HG02973 (cell line): Measurements from ENCODE around the gene TNRC6C.
"Not testable (repeated sequence)": the region's sequence is repeated elsewhere in the genome, so short reads cannot be mapped to it uniquely, and the experiment has no call there.

Experiments
- ATAC-seq: cut with Tn5 transposase; IDR thresholded peaks from one replicate; pipeline ENCODE4 v1.9.1; 2021; ENCODE audit warnings: moderate library complexity; ENCODE audit not compliant: unreplicated experiment

TNRC6C gene

DNA sequence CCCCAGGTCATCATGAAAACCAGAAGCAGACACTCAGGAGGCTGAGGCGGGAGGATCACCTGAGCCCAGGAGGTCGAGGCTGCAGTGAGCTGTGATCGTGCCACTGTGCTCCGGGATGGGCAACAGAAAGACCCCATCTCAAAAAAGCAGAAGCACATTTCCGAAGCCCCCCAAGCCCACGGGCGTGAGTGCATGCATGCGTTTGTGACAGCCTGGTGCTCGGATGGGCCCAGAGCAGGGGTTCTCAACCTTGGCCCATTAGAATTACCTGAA is 150.9 kb downstream of the TNRC6C start:
- ATAC-seq: no peak

GRCh38 chr17:78110363-78111015 is 152.0 kb downstream of the TNRC6C start:
- ATAC-seq: no peak

DNA sequence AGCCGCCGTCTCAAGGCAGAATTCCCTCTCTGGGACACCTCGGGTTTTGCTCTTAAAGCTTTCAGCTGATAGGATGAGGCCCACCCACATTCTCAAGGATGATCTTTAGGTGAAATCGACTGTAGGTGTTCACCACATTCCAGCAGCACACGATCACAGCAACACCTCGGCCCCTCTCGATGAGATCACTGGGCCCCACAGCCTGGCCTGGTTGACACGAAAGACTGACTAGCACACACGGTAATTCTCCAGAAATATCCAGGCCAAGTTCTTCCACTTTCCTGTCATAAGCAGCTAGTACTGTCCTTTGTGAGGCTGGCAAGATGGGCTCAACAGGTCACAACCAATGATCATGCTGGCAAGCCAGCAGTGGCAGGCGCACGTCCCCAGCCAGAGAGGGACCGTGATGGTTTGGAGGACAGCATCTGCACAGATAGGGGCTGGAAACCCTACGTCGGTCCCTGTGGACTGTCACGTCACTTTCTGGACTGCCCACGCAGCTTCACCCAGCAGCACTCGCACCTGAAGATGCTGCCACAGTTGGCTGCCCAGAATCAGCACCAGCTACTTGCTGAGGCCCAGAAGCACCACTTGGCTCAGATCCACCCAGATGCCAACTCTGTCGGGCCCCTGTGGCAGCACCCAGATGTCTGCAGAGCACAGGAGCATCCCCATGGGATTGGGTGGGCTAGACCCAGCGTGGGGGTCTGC is 152.7 kb downstream of the TNRC6C start:
- no peak for ATAC-seq

GRCh38 chr17:78111727-78112517 is 153.4 kb downstream of the TNRC6C start:
- ATAC-seq: no peak

DNA sequence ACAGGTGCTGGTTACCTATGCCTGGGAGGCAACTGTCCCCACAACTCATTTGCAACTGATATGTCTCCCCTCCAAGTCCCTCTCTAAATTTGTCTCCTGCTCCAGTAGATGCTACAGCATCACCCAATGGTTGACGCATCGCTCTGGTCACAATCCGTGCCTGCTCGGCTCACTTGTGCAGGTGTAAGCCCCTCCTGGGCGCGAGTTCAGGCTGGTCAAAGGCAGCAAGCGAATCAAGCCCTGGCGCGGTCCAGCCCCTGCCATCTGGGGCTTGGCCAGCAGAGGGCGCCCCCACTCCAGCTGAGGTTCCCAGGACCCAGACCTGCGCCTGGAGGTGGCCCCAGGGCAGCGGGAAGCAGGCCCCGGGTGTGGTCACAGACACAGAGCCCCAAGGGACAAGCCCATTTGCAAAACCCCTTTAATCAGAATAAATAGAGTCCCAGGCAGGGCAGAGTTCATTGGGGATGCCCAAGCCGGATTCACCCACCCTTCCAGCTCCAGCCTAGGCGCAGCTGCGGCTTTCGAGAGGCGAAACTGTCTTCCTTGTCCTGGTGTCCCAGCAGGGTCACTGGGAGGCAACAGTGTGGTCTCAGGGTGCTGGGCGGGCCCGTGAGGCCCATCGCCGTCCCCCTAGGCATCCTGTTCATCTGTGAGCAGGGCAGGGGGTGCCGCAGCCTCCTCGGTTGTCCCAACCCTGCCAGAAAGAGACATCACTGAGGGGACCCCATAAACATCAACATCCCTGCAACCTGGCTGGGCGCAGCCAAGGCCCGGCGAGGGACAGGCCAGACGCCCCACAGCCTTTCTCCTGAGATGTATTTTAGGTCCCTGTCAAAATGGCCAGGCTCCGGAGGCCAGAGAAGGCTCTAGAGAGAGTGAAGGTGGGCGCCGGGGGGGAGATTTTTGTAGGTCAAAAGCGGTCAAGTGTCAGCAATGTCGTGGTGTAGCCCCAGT is 154.3 kb downstream of the TNRC6C start:
- ATAC-seq: no peak

DNA sequence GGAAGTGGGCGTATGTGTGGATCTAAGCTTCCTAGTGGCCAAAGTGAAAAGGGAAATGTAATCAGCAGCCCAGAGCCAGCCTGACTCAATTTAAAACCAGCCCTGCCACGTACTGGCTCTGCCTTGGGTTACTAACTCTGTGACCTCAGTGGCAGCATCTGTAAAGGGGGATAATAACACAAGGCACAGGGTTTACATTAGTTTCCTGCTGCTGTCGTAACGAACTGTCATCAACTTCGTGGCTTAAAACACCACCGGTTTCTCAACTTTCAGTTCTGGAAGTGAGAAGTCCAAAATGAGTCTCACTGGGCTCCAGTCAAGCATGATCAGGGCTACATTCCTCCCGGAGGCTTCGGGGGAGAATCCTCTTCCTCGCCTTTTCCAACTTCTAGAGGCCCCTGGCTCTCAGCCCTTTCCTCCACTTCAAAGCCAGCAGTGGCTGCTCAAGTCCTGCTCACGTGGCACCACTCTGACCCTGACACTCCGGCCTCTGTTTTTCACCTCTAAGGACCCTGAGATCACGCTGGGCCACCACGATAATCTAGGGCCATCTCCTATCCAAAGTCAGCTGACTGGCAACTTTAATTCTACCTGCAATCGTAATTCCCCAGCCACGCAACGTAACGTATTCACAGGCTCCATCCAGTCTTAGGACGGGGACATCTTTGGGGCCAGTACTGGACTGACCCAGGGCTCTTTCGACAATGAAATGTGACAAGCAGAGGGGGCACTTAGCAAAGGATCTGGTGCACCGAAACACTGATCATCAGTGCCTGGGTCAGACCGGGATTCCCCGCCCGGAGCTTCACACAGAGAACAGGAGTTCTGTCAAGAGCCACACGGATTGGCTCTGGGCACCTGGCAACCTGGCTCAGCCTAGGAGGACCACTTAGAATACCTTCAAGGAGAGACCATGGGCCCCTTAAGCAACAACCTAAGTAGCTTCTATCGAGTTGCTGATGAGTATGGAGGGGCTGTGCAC is 155.6 kb downstream of the TNRC6C start:
- no peak for ATAC-seq

GRCh38 chr17:78114831-78115723 is 156.6 kb downstream of the TNRC6C start:
- ATAC-seq: no peak

DNA sequence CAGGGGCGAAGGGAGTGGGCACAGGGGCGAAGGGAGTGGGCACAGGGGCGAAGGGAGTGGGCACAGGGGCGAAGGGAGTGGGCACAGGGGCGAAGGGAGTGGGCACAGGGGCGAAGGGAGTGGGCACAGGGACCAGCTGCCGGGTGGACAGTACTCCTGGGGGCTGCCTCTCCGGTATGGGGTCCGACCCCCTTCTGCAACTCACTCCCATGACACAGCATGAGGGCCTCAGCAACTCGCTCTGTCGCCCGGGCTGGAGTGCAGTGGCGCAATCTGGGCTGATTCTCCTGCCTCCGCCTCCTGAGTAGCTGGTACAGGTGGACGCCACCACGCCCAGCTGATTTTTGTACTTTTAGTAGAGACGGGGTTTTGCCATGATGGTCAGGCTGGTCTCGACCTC is 157.3 kb downstream of the TNRC6C start:
- not testable (repeated sequence) for ATAC-seq

- no peak for ATAC-seq
These were observed 157.9 kb downstream of the TNRC6C start for GRCh38 chr17:78116411-78116810.

DNA sequence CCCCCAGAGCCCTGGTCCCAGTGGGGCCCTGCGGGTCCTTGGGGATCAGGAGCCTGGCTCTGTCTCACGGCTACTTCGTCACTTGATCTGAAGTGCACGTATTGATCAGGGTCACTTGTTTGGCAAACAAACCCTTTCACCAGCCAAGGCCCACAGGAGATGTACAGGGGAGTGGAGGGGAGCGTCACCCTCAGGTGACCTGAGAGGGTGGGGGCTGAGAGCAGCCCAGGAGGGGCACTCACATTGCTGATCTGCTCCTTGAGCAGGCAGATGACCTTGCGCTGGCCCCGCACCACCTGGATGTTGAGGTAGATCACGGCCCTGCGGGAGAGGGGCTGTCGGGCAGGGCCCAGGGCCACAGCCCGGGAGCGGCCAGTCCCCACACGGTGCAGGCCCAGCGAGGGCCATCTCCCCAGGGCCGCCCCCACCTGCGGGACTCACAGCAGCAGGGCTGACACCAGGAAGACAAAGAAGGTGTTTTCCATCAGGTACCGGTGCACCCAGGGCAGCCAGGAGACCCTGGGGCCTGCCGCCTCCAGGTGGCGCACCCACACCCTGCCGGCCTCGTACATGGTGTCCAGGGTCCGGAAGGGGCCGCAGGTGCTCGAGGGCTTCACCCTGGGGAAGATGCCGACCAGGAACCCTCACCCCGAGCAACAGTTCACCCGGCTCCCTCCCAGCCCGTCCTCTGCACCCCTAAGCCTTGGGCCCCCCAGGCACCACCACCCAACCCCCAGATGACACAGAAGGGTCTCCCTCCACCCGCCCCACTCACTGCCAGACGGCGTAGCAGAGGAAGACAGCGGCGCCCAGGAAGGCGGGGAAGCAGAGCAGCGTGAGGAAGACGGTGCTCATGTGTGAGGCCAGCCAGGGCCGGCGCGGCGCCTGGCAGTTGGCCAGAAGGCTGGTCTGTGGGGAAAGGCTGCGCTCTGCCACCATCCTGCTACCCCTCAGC is 158.8 kb downstream of the TNRC6C start:
- ATAC-seq: no peak

DNA sequence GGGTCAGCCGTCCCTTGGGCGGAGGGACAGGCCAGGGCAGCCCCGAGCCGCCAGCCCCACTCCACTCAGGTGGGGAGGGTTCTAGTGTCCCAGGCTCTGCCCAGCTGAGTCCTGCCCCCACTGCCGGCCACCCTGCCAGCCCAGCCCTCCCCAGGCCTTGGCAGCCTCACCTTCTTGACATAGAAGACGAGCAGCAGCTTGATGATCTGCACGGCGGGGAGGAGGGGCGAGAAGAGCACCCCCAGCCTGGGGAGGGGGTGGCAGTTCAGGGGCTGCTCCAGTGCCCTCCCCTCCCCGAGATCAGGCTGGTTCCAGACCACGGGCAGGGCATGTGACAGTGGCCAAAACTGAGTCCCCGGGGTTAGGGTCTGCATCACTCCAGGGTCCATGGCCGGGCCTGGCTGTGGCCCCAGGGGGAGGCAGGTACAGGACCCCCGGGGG is 160.3 kb downstream of the TNRC6C start:
- ATAC-seq: no peak

- ATAC-seq: no peak
These were observed 162.0 kb downstream of the TNRC6C start for GRCh38 chr17:78120537-78120936.

DNA sequence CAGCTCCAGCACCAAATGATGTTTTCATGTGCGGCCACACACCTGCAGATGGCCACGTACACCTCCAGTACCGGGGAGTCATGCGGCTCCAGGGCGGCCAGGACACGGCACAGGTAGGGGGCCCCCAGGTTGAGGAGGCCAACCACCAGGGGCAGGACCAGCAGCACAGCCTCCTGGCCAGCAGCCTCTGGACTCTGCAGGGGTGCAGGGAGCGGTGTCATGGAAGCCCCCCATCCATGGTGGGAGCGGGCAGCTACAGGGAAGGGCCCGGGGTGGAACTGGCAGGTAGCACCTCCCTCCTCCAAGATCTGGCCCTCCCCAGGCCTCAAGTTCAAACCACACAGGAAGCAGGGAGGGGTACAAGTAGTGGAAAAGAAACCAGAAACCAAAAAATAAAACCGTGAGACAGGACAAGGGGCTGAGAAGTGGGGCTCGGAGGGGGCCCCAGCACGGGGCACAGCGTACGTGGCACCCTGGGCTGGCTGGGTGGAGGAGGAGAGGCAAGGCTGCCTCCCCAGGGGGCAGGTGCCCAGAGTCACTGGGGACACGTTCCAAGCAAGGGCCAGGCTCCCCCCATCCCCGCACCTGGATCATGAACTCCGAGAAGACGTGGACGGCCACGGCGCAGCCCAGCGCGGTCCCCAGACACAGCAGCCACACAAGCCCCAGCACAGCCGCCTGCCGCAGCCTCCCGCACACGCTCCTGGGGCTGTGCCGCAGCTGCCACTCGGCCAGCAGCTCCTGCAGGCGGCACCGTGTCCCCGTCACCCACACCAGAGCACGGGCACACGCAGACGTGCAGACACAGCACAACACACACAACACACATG is 162.7 kb downstream of the TNRC6C start:
- no peak for ATAC-seq

DNA sequence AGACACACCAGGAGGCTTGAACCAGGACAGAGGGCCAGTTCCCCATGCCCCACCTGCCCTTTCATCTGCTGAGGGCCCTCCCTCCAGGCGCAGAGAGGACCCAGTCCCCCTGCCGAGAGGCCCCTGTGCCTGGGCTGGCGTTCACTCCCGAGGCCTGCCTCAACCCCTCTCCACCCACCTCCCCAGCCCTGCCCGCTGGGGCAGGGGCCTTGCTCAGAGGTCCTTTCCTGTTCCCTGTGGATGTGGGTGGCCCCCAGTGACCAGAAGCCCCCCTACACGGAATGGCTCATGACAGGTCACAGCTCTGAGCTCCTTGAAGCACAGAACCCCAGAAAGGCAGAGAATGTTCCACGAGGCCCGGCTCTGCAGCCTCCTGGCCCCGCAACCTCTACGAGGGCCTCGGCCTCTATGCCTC is 163.3 kb downstream of the TNRC6C start:
- no peak for ATAC-seq

- ATAC-seq: no peak
These were observed 163.9 kb downstream of the TNRC6C start for GRCh38 chr17:78122216-78122930.

- no peak for ATAC-seq
These were observed 164.4 kb downstream of the TNRC6C start for GRCh38 chr17:78122931-78123249.
